GM23338 (cell line): ENCODE results near the gene NDST1. TPM values are rescaled to one million over a fixed set of nuclear protein-coding genes. Genes with fewer than 3 reads are reported as not detected.
A peak's percentile ranks its signal among the peaks of the same experiment; 100 is the strongest.

Source experiments
- ATAC-seq: fragments of 200-7000 bp; cut with Tn5 transposase; 3 replicates; pipeline ENCODE4 v1.9.1; 2020
- DNase-seq: peaks from one replicate; pipeline ENCODE4 v3.0.0-alpha.2; 2015; ENCODE audit warnings: low spot score
- H2AFZ ChIP-seq: fragments of 200-600 bp; sonication (generic); 2 replicates; pipeline ENCODE4 v1.8.0; 2016; ENCODE audit warnings: antibody characterized with exemption, mild to moderate bottlenecking, moderate library complexity
- H3F3A ChIP-seq: fragments of 200-600 bp; sonication (generic); replicated peaks from 2 replicates; pipeline ENCODE4 v1.8.0; 2017; ENCODE audit warnings: antibody characterized with exemption, mixed run types, low read depth
- H3K27ac ChIP-seq: fragments of 200-600 bp; sonication (generic); 2 replicates; pipeline ENCODE4 v1.6.1; 2016; ENCODE audit warnings: low read depth
- H3K27me3 ChIP-seq: fragments of 200-600 bp; sonication (generic); 2 replicates; pipeline ENCODE4 v1.8.0; 2016; ENCODE audit warnings: mild to moderate bottlenecking, mixed run types, moderate library complexity; ENCODE audit not compliant: insufficient read depth
- H3K36me3 ChIP-seq: fragments of 200-600 bp; sonication (generic); 2 replicates; pipeline ENCODE4 v1.8.0; 2016; ENCODE audit warnings: mild to moderate bottlenecking; ENCODE audit not compliant: insufficient read depth
- H3K4me1 ChIP-seq: fragments of 200-600 bp; sonication (generic); 2 replicates; pipeline ENCODE4 v1.8.0; 2016; ENCODE audit warnings: mild to moderate bottlenecking, moderate library complexity; ENCODE audit not compliant: insufficient read depth
- H3K4me2 ChIP-seq: fragments of 200-600 bp; sonication (generic); 2 replicates; pipeline ENCODE4 v1.7.1; 2017; ENCODE audit warnings: mixed run types
- H3K4me3 ChIP-seq: fragments of 200-600 bp; sonication (generic); 2 replicates; pipeline ENCODE4 v1.6.1; 2016; ENCODE audit warnings: mixed run types
- H3K79me2 ChIP-seq: fragments of 200-600 bp; sonication (generic); replicated peaks from 2 replicates; pipeline ENCODE4 v1.8.0; 2017; ENCODE audit warnings: mild to moderate bottlenecking; ENCODE audit not compliant: insufficient read depth
- H3K9me2 ChIP-seq: fragments of 200-600 bp; sonication (generic); 2 replicates; pipeline ENCODE4 v1.8.0; 2017; ENCODE audit not compliant: insufficient read depth
- H4K20me1 ChIP-seq: fragments of 200-600 bp; sonication (generic); replicated peaks from 2 replicates; pipeline ENCODE4 v1.8.0; 2017; ENCODE audit warnings: mild to moderate bottlenecking; ENCODE audit not compliant: insufficient read depth
- H3K27ac Mint-ChIP-seq: 2 replicates; pipeline ENCODE4 v1.8.0; 2020; ENCODE audit warnings: inconsistent platforms, mild to moderate bottlenecking, moderate library complexity, mixed read lengths
- H3K27me3 Mint-ChIP-seq: 3 replicates; pipeline ENCODE4 v1.8.0; 2022; ENCODE audit warnings: low read depth, mild to moderate bottlenecking, moderate library complexity, mixed read lengths, inconsistent platforms; ENCODE audit not compliant: insufficient read depth, poor library complexity
- H3K36me3 Mint-ChIP-seq: 3 replicates; pipeline ENCODE4 v1.8.0; 2021; ENCODE audit warnings: low read depth, mild to moderate bottlenecking, inconsistent platforms, moderate library complexity, mixed read lengths
- H3K4me1 Mint-ChIP-seq: 3 replicates; pipeline ENCODE4 v1.8.0; 2020; ENCODE audit warnings: mild to moderate bottlenecking, inconsistent platforms, mixed read lengths
- H3K4me3 Mint-ChIP-seq: 3 replicates; pipeline ENCODE4 v1.8.0; 2021; ENCODE audit warnings: moderate library complexity, mild to moderate bottlenecking, inconsistent platforms, mixed read lengths
- H3K9me3 Mint-ChIP-seq: 3 replicates; pipeline ENCODE4 v1.8.0; 2020; ENCODE audit warnings: moderate library complexity, mild to moderate bottlenecking, inconsistent platforms, mixed read lengths
- CREB1 ChIP-seq: fragments of 250-450 bp; sonication (Bioruptor Pico); IDR thresholded peaks from 2 replicates; pipeline ENCODE4 v1.5.0; 2020; ENCODE audit warnings: low read depth, mild to moderate bottlenecking, moderate library complexity
- ETS1 ChIP-seq: IDR thresholded peaks from 2 replicates; pipeline ENCODE4 v1.6.1; 2016; ENCODE audit warnings: antibody characterized with exemption
- EZH2phosphoT487 ChIP-seq: fragments of 200-600 bp; sonication (generic); IDR thresholded peaks from one replicate; pipeline ENCODE4 v1.8.1; 2018; ENCODE audit warnings: antibody characterized with exemption; ENCODE audit not compliant: unreplicated experiment
- JUNB ChIP-seq: IDR thresholded peaks from one replicate; pipeline ENCODE4 v1.6.1; 2016; ENCODE audit warnings: antibody characterized with exemption; ENCODE audit not compliant: unreplicated experiment
- NANOG ChIP-seq: IDR thresholded peaks from 2 replicates; pipeline ENCODE4 v1.6.1; 2016; ENCODE audit warnings: antibody characterized with exemption, borderline replicate concordance
- POLR2AphosphoS5 ChIP-seq: IDR thresholded peaks from 2 replicates; pipeline ENCODE4 v1.6.1; 2016; ENCODE audit warnings: antibody characterized with exemption, low read depth
- REST ChIP-seq: IDR thresholded peaks from one replicate; pipeline ENCODE4 v1.6.1; 2018; ENCODE audit warnings: antibody characterized with exemption; ENCODE audit not compliant: unreplicated experiment
- STAT1 ChIP-seq: IDR thresholded peaks from one replicate; pipeline ENCODE4 v1.6.1; 2016; ENCODE audit warnings: antibody characterized with exemption; ENCODE audit not compliant: unreplicated experiment
- ZNF114 ChIP-seq: fragments of 250-450 bp; sonication (Bioruptor Pico); IDR thresholded peaks from 2 replicates; pipeline ENCODE4 v1.5.0; 2020; ENCODE audit warnings: mild to moderate bottlenecking, moderate library complexity
- ZNF331 ChIP-seq: fragments of 250-450 bp; sonication (Bioruptor Pico); IDR thresholded peaks from 2 replicates; pipeline ENCODE4 v1.5.0; 2020; ENCODE audit warnings: low read depth, mild to moderate bottlenecking, moderate library complexity
- ZNF462 ChIP-seq: fragments of 250-450 bp; sonication (Bioruptor Pico); IDR thresholded peaks from 2 replicates; pipeline ENCODE4 v1.5.0; 2020; ENCODE audit warnings: mild to moderate bottlenecking, moderate library complexity
- polyA plus RNA-seq: library from polyadenylated mRNA; unstranded; fragments of >200 nt; fragmentation: Nextera tagmentation; extraction: Ambion mirVana; gene quantifications from 2 replicates; pipeline ENCODE4 v1.2.1, GENCODE V29; 2016
- total RNA-seq: library from RNA; depleted of rRNA; stranded (reverse); fragments of >200 nt; shearing (Covaris generic); gene quantifications from 2 replicates; pipeline ENCODE4 v1.2.3, GENCODE V29; 2014

NDST1 gene
- total and polyA plus RNA-seq, 2 experiments from 2014 or later: 7.3 to 85.0 TPM

GRCh38 chr5:150593996-150594395 lies 86.1 kb downstream of the NDST1 start:
- H3K36me3 ChIP-seq: no peaks in the 10 kb centered on the region
- no peak for ATAC-seq
- no peaks in the 10 kb centered on the region for H3K36me3 Mint-ChIP-seq
- no peak overlapping the region for H3K27ac Mint-ChIP-seq
- DNase-seq: no peak
- TF ChIP-seq STAT1: no peak
- TF ChIP-seq JUNB: no peak
- no peak for TF ChIP-seq CREB1 (CRISPR knock-in tag)
- no peak for TF ChIP-seq EZH2phosphoT487
- H3K27me3 Mint-ChIP-seq: peaks cover 6% of the 10 kb centered on the region
- no peaks in the 10 kb centered on the region for H3K9me3 Mint-ChIP-seq
- H3K4me3 Mint-ChIP-seq: no peak overlapping the region
- H3K4me1 ChIP-seq: peaks cover 10% of the 10 kb centered on the region; the same call in 1 of the 2 replicates
- H3F3A ChIP-seq: no peaks in the 10 kb centered on the region
- no peaks in the 10 kb centered on the region for H3K27me3 ChIP-seq
- H3K79me2 ChIP-seq: no peaks in the 10 kb centered on the region
- H3K9me2 ChIP-seq: no peaks in the 10 kb centered on the region
- H4K20me1 ChIP-seq: no peaks in the 10 kb centered on the region
- no peak overlapping the region for H2AFZ ChIP-seq
- H3K4me1 Mint-ChIP-seq: peaks cover 23% of the 10 kb centered on the region
- no peak overlapping the region for H3K4me2 ChIP-seq
- no peak overlapping the region for H3K4me3 ChIP-seq
- no peak overlapping the region for H3K27ac ChIP-seq

- H3K27me3 Mint-ChIP-seq: peaks cover 6% of the 10 kb centered on the region
- H3K9me3 Mint-ChIP-seq: no peaks in the 10 kb centered on the region
- ATAC-seq (no peak), DNase-seq (no peak)
- Histone ChIP-seq H3K79me2 (no peaks in the 10 kb centered on the region), H3K9me2 (no peaks in the 10 kb centered on the region), H3K4me2 (no peak overlapping the region), H3K27me3 (no peaks in the 10 kb centered on the region), H2AFZ (peak overlapping the region; percentile 74; the same call in 1 of the 2 replicates), H3K36me3 (no peaks in the 10 kb centered on the region), H3K4me1 (peaks cover 9% of the 10 kb centered on the region; the same call in 1 of the 2 replicates), H3F3A (no peaks in the 10 kb centered on the region), H4K20me1 (no peaks in the 10 kb centered on the region), H3K27ac (no peak overlapping the region), H3K4me3 (no peak overlapping the region)
- no peak overlapping the region for H3K4me3 Mint-ChIP-seq
- H3K4me1 Mint-ChIP-seq: peaks cover 21% of the 10 kb centered on the region
- H3K36me3 Mint-ChIP-seq: no peaks in the 10 kb centered on the region
- H3K27ac Mint-ChIP-seq: no peak overlapping the region
- TF ChIP-seq ZNF331 (no peak), ZNF462 (CRISPR knock-in tag) (no peak), NANOG (no peak), ZNF114 (CRISPR knock-in tag) (no peak), EZH2phosphoT487 (no peak), POLR2AphosphoS5 (no peak), STAT1 (no peak), CREB1 (CRISPR knock-in tag) (no peak), REST (no peak), ETS1 (no peak)
Measured at GRCh38 chr5:150595466-150596031, 87.6 kb downstream of the NDST1 start.
